HG03064 (cell line): ENCODE measurements around the gene NUP54.

Source experiments
- ATAC-seq: cut with Tn5 transposase; IDR thresholded peaks from one replicate; pipeline ENCODE4 v1.9.1; 2021; ENCODE audit warnings: low read depth; ENCODE audit not compliant: unreplicated experiment

The NUP54 gene

GRCh38 chr4:76074993-76075600 lies 73.1 kb downstream of the NUP54 start:
- ATAC-seq: no peak

- ATAC-seq: no peak
Measured at GRCh38 chr4:76074468-76074867, 73.7 kb downstream of the NUP54 start, which contains the start of gene ART3. ART3 (plus strand) TSS chr4:76074709; CDS start chr4:76075890, 1,181 bp downstream.

GRCh38 chr4:76072760-76073159 lies 75.4 kb downstream of the NUP54 start:
- ATAC-seq: no peak

GRCh38 chr4:76067652-76068286 lies 80.4 kb downstream of the NUP54 start:
- ATAC-seq: no peak

GRCh38 chr4:76066546-76066945 lies 81.7 kb downstream of the NUP54 start:
- ATAC-seq: no peak
